Smooth muscle cell (in vitro differentiated cells): ENCODE measurements around the gene SLC10A7. TPM values are rescaled to one million over a fixed set of nuclear protein-coding genes. Genes with fewer than 3 reads are reported as not detected.

Experiments used
- DNase-seq: peaks from one replicate; lab custom pipeline; 2025; ENCODE audit not compliant: unreplicated experiment; lab: John Stamatoyannopoulos, UW
- H2AFZ ChIP-seq: fragments of 200-600 bp; sonication (generic); 2 replicates; pipeline ENCODE4 v1.6.0; 2016; ENCODE audit warnings: antibody characterized with exemption, low read depth, mild to moderate bottlenecking
- H3F3A ChIP-seq: fragments of 200-600 bp; sonication (generic); 2 replicates; pipeline ENCODE4 v1.6.0; 2017; ENCODE audit warnings: antibody characterized with exemption, low read depth
- H3K27ac ChIP-seq: fragments of 200-600 bp; sonication (generic); 2 replicates; pipeline ENCODE4 v1.5.1; 2016; ENCODE audit warnings: low read depth, mild to moderate bottlenecking
- H3K27me3 ChIP-seq: fragments of 200-600 bp; sonication (generic); 2 replicates; pipeline ENCODE4 v1.6.1; 2016; ENCODE audit warnings: low read depth, mild to moderate bottlenecking
- H3K36me3 ChIP-seq: fragments of 200-600 bp; sonication (generic); 2 replicates; pipeline ENCODE4 v1.5.1; 2016; ENCODE audit warnings: low read depth
- H3K4me1 ChIP-seq: fragments of 200-600 bp; sonication (generic); 2 replicates; pipeline ENCODE4 v1.5.1; 2016; ENCODE audit warnings: low read depth
- H3K4me2 ChIP-seq: fragments of 200-600 bp; sonication (generic); 2 replicates; pipeline ENCODE4 v1.6.0; 2016; ENCODE audit warnings: mild to moderate bottlenecking
- H3K4me3 ChIP-seq: fragments of 200-600 bp; sonication (generic); 2 replicates; pipeline ENCODE4 v1.5.1; 2016; ENCODE audit warnings: mild to moderate bottlenecking
- H3K79me2 ChIP-seq: fragments of 200-600 bp; sonication (generic); 2 replicates; pipeline ENCODE4 v1.6.0; 2016; ENCODE audit warnings: low read depth, mild to moderate bottlenecking
- H3K9ac ChIP-seq: fragments of 200-600 bp; sonication (generic); 2 replicates; pipeline ENCODE4 v1.6.0; 2016; ENCODE audit warnings: low read depth
- H3K9me3 ChIP-seq: fragments of 200-600 bp; sonication (generic); replicated peaks from 2 replicates; pipeline ENCODE4 v1.5.1; 2016; ENCODE audit warnings: low read depth
- H4K20me1 ChIP-seq: fragments of 200-600 bp; sonication (generic); 2 replicates; pipeline ENCODE4 v1.6.0; 2016; ENCODE audit warnings: low read depth
- WGBS: methylation state at CpG from one replicate; pipeline ENCODE4 v1.1.7; 2016; ENCODE audit warnings: low lambda C conversion rate; 5-methylcytosine and 5-hydroxymethylcytosine counted together
- polyA plus RNA-seq: library from polyadenylated mRNA; unstranded; fragments of >200 nt; fragmentation: Nextera tagmentation; extraction: Ambion mirVana; gene quantifications from 2 replicates; pipeline ENCODE4 v1.2.1, GENCODE V29; 2016
- total RNA-seq: library from RNA; depleted of rRNA; stranded (reverse); fragments of >200 nt; gene quantifications from 2 replicates; pipeline ENCODE4 v1.2.3, GENCODE V29; 2014
- TF ChIP-seq, protein P1 (sequence below): fragments of 200-600 bp; sonication (generic); IDR thresholded peaks from 2 replicates; pipeline ENCODE4 v1.5.1; 2017; ENCODE audit warnings: borderline replicate concordance, mild to moderate bottlenecking, antibody characterized with exemption; ENCODE audit not compliant: insufficient read depth, poor library complexity, severe bottlenecking

Gene SLC10A7
- total and polyA plus RNA-seq, 2 experiments from 2014 or later: 10.3 to 24.8 TPM

DNA sequence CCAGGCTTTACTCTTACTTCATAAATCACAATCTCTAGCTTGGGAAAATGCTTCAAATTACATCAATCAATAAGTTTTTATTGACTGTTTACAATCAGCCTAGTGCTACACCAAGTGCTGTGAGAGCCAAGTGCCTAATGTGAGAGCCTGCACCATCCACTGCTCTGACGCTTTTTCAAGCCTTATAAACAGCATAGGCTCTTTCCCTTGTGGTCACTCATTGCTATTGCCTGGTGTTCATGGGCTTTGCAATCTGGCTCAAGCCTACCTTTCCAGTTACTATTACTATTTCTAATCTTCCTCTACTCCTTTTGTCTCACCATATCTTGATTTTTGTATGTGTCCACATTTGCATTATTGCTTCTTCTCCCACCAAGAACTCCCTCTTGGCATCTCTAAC lies 230.4 kb downstream of the SLC10A7 start:
- H2AFZ ChIP-seq: no peak overlapping the region
- 71% methylated on average over 1 of the region's 1 CpG for WGBS

DNA sequence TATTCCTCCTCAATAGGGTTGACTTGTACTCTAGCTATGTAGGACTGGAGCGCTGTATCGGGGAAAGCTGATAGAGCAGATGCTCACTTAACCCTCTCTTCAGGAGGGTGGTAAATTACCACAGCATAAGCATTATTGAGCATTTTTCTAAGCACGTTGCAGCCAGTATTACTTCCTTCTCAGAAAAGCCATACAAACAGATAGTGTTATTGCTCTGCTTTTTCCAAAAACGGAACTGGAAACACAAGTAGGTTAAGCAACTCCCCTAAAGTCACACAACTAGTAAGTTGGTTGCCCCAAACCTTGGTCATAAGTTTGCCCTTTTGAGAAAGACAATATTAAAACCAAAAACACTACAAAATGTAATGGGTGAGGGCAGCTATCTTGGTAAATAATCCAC lies 233.5 kb downstream of the SLC10A7 start:
- 96% methylated on average over 4 of the region's 4 CpGs for WGBS
- TF ChIP-seq, protein P1, sequence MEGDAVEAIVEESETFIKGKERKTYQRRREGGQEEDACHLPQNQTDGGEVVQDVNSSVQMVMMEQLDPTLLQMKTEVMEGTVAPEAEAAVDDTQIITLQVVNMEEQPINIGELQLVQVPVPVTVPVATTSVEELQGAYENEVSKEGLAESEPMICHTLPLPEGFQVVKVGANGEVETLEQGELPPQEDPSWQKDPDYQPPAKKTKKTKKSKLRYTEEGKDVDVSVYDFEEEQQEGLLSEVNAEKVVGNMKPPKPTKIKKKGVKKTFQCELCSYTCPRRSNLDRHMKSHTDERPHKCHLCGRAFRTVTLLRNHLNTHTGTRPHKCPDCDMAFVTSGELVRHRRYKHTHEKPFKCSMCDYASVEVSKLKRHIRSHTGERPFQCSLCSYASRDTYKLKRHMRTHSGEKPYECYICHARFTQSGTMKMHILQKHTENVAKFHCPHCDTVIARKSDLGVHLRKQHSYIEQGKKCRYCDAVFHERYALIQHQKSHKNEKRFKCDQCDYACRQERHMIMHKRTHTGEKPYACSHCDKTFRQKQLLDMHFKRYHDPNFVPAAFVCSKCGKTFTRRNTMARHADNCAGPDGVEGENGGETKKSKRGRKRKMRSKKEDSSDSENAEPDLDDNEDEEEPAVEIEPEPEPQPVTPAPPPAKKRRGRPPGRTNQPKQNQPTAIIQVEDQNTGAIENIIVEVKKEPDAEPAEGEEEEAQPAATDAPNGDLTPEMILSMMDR: no peak
- no peaks in the 10 kb centered on the region for H3K36me3 ChIP-seq
- no peak for DNase-seq
- no peaks in the 10 kb centered on the region for H3K4me1 ChIP-seq
- no peak overlapping the region for H3K27ac ChIP-seq
- H3K4me3 ChIP-seq: no peak overlapping the region
- H3K9ac ChIP-seq: no peak overlapping the region
- no peaks in the 10 kb centered on the region for H4K20me1 ChIP-seq
- no peak overlapping the region for H3K4me2 ChIP-seq
- H3F3A ChIP-seq: no peaks in the 10 kb centered on the region
- H2AFZ ChIP-seq: no peak overlapping the region
- H3K79me2 ChIP-seq: no peaks in the 10 kb centered on the region
- H3K9me3 ChIP-seq: no peaks in the 10 kb centered on the region
- H3K27me3 ChIP-seq: no peaks in the 10 kb centered on the region

More for the DNA sequence above, 230.4 kb downstream of the SLC10A7 start:
- TF ChIP-seq, protein P1: no peak
- no peak overlapping the region for H3K9ac ChIP-seq
- no peak overlapping the region for H3K4me2 ChIP-seq
- no peaks in the 10 kb centered on the region for H3K9me3 ChIP-seq
- H3K4me3 ChIP-seq: no peak overlapping the region
- no peak overlapping the region for H3K27ac ChIP-seq
- no peaks in the 10 kb centered on the region for H4K20me1 ChIP-seq
- H3K36me3 ChIP-seq: no peaks in the 10 kb centered on the region
- no peaks in the 10 kb centered on the region for H3K4me1 ChIP-seq
- H3K27me3 ChIP-seq: no peaks in the 10 kb centered on the region
- H3F3A ChIP-seq: no peaks in the 10 kb centered on the region
- no peak for DNase-seq
- no peaks in the 10 kb centered on the region for H3K79me2 ChIP-seq

GRCh38 chr4:146285037-146285436 lies 236.7 kb downstream of the SLC10A7 start:
- Histone ChIP-seq H2AFZ (no peak overlapping the region), H4K20me1 (no peaks in the 10 kb centered on the region), H3K79me2 (no peaks in the 10 kb centered on the region), H3K27ac (no peak overlapping the region), H3F3A (no peaks in the 10 kb centered on the region), H3K27me3 (no peaks in the 10 kb centered on the region), H3K36me3 (no peaks in the 10 kb centered on the region), H3K9ac (no peak overlapping the region), H3K4me2 (no peak overlapping the region), H3K4me3 (no peak overlapping the region), H3K9me3 (no peaks in the 10 kb centered on the region), H3K4me1 (no peaks in the 10 kb centered on the region)
- no peak for DNase-seq
- TF ChIP-seq, protein P1: no peak
